ENCODE results near the gene MTTP.

MTTP gene

GRCh38 chr4:99651811-99652485 is 77.3 kb downstream of the MTTP start:
- Histone ChIP-seq H3K9me3 (ENCODE audit: control insufficient read depth, insufficient read depth, low read length) (no peaks in the 10 kb centered on the region), H3K27ac (ENCODE audit: low read length) (no peak overlapping the region), H3K4me1 (ENCODE audit: control insufficient read depth, insufficient read depth, low read length) (no peaks in the 10 kb centered on the region), H3K4me3 (ENCODE audit: low read length) (no peak overlapping the region), H3K36me3 (ENCODE audit: control insufficient read depth, insufficient read depth, low read length) (no peaks in the 10 kb centered on the region), H3K27me3 (ENCODE audit: control insufficient read depth, insufficient read depth, low read length) (no peaks in the 10 kb centered on the region)
- WGBS (ENCODE audit: insufficient coverage, insufficient read length), result no CpG with 5 or more reads among the region's 49 CpGs
- no peak for DNase-seq (ENCODE audit: low read depth, low spot score)

DNA sequence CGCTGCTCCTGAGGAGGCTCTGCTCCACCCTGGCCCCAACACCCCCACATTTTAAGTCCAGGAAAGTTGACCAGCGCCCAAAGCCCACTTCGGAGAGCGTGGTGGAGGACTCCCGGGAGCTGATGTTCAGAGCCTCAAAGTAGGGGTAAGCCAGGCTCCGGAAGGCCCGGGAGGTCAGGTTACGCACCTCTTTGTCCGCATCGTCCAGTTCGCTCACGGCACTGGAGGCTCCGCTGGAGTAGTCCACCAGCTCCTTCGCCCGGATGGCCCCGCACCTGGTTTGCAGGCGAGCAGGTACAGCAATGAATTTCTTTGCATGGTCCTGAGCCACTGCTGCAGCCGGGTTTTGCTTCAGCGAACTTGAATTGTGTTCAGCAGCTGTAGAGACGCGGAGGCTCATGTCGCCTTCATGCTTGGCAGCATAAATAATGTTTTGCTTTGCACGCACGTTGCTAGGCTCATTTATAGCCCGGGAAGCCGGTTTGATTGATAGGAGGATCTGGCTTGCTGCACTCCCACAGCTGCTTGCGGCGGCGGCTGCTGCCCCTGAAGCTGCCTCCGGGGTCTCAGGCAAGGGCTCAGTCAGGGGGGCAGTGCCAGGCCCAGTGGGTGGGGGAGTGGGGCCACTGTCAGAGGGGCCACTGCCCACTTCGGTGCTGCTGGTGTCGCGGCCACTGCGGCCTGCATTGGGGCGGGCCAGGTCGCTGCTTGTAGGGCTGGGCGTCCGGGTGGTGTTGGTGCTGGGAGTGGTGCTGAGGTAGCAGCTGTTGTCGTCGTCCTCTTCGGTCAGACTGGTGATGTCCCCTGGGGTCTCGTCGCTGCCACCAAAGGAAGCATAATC is 78.2 kb downstream of the MTTP start:
- WGBS (ENCODE audit: insufficient coverage, insufficient read length), result no CpG with 5 or more reads among the region's 43 CpGs
- DNase-seq (ENCODE audit: low read depth, low spot score), result no peak
- no peak overlapping the region for H3K4me3 ChIP-seq (ENCODE audit: low read length)
- no peaks in the 10 kb centered on the region for H3K36me3 ChIP-seq (ENCODE audit: control insufficient read depth, insufficient read depth, low read length)
- H3K27me3 ChIP-seq (ENCODE audit: control insufficient read depth, insufficient read depth, low read length), result no peaks in the 10 kb centered on the region
- no peaks in the 10 kb centered on the region for H3K9me3 ChIP-seq (ENCODE audit: control insufficient read depth, insufficient read depth, low read length)
- H3K4me1 ChIP-seq (ENCODE audit: control insufficient read depth, insufficient read depth, low read length), result no peaks in the 10 kb centered on the region
- no peak overlapping the region for H3K27ac ChIP-seq (ENCODE audit: low read length)

- no CpG with 5 or more reads among the region's 9 CpGs for WGBS (ENCODE audit: insufficient coverage, insufficient read length)
- Histone ChIP-seq H3K36me3 (ENCODE audit: control insufficient read depth, insufficient read depth, low read length) (no peaks in the 10 kb centered on the region), H3K27me3 (ENCODE audit: control insufficient read depth, insufficient read depth, low read length) (no peaks in the 10 kb centered on the region), H3K4me3 (ENCODE audit: low read length) (no peak overlapping the region), H3K4me1 (ENCODE audit: control insufficient read depth, insufficient read depth, low read length) (no peaks in the 10 kb centered on the region), H3K27ac (ENCODE audit: low read length) (no peak overlapping the region), H3K9me3 (ENCODE audit: control insufficient read depth, insufficient read depth, low read length) (no peaks in the 10 kb centered on the region)
- DNase-seq (ENCODE audit: low read depth, low spot score), result no peak
Observed at GRCh38 chr4:99653916-99654315, 79.3 kb downstream of the MTTP start.

GRCh38 chr4:99654361-99654761 is 79.7 kb downstream of the MTTP start:
- Histone ChIP-seq H3K27me3 (ENCODE audit: control insufficient read depth, insufficient read depth, low read length) (no peaks in the 10 kb centered on the region), H3K9me3 (ENCODE audit: control insufficient read depth, insufficient read depth, low read length) (no peaks in the 10 kb centered on the region), H3K4me3 (ENCODE audit: low read length) (no peak overlapping the region), H3K4me1 (ENCODE audit: control insufficient read depth, insufficient read depth, low read length) (no peaks in the 10 kb centered on the region), H3K27ac (ENCODE audit: low read length) (no peak overlapping the region), H3K36me3 (ENCODE audit: control insufficient read depth, insufficient read depth, low read length) (no peaks in the 10 kb centered on the region)
- no peak for DNase-seq (ENCODE audit: low read depth, low spot score)
- WGBS (ENCODE audit: insufficient coverage, insufficient read length), result no CpG with 5 or more reads among the region's 15 CpGs

GRCh38 chr4:99655308-99656081 is 80.9 kb downstream of the MTTP start:
- no peak for DNase-seq (ENCODE audit: low read depth, low spot score)
- no CpG with 5 or more reads among the region's 9 CpGs for WGBS (ENCODE audit: insufficient coverage, insufficient read length)
- no peaks in the 10 kb centered on the region for H3K9me3 ChIP-seq (ENCODE audit: control insufficient read depth, insufficient read depth, low read length)
- no peak overlapping the region for H3K27ac ChIP-seq (ENCODE audit: low read length)
- H3K27me3 ChIP-seq (ENCODE audit: control insufficient read depth, insufficient read depth, low read length), result no peaks in the 10 kb centered on the region
- no peaks in the 10 kb centered on the region for H3K36me3 ChIP-seq (ENCODE audit: control insufficient read depth, insufficient read depth, low read length)
- no peaks in the 10 kb centered on the region for H3K4me1 ChIP-seq (ENCODE audit: control insufficient read depth, insufficient read depth, low read length)
- H3K4me3 ChIP-seq (ENCODE audit: low read length), result no peak overlapping the region

- Histone ChIP-seq H3K27ac (ENCODE audit: low read length) (no peak within 1 kb of the TSS), H3K4me3 (ENCODE audit: low read length) (no peak within 1 kb of the TSS), H3K36me3 (ENCODE audit: control insufficient read depth, insufficient read depth, low read length) (no peaks in the 10 kb centered on the region), H3K9me3 (ENCODE audit: control insufficient read depth, insufficient read depth, low read length) (no peaks in the 10 kb centered on the region), H3K27me3 (ENCODE audit: control insufficient read depth, insufficient read depth, low read length) (no peaks in the 10 kb centered on the region), H3K4me1 (ENCODE audit: control insufficient read depth, insufficient read depth, low read length) (no peaks in the 10 kb centered on the region)
- no CpG with 5 or more reads among the region's 1 CpG for WGBS (ENCODE audit: insufficient coverage, insufficient read length)
- DNase-seq (ENCODE audit: low read depth, low spot score), result no peak
Observed at GRCh38 chr4:99657798-99658197, 83.2 kb downstream of the MTTP start, which contains the start of gene C4orf54. Gene C4orf54, minus strand, starts transcription at chr4:99657828. Its CDS starts 3,180 bp downstream, at chr4:99654648.

DNA sequence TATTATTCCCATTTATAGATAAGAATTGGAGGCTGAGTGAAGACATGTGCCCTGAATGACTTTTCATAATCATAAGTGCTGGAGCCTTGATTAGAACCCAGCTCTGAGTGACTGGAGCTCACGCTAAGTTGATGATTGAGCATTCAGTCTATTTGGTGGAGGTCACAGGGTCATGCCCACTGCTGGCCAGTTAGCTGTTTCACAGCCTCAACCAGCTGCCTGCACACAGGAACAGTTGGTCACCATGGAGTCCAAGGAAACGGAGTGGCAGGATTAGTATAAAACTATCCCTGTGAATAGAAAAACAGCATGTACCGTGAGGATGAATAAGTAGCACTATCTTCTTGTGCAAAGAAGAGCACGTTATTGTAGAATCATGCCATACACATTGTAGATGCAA is 84.0 kb downstream of the MTTP start:
- Histone ChIP-seq H3K27ac (ENCODE audit: low read length) (no peak overlapping the region), H3K36me3 (ENCODE audit: control insufficient read depth, insufficient read depth, low read length) (no peaks in the 10 kb centered on the region), H3K4me1 (ENCODE audit: control insufficient read depth, insufficient read depth, low read length) (no peaks in the 10 kb centered on the region), H3K4me3 (ENCODE audit: low read length) (no peak overlapping the region), H3K27me3 (ENCODE audit: control insufficient read depth, insufficient read depth, low read length) (no peaks in the 10 kb centered on the region), H3K9me3 (ENCODE audit: control insufficient read depth, insufficient read depth, low read length) (no peaks in the 10 kb centered on the region)
- DNase-seq (ENCODE audit: low read depth, low spot score), result no peak
- WGBS (ENCODE audit: insufficient coverage, insufficient read length), result no CpG with 5 or more reads among the region's 4 CpGs

DNA sequence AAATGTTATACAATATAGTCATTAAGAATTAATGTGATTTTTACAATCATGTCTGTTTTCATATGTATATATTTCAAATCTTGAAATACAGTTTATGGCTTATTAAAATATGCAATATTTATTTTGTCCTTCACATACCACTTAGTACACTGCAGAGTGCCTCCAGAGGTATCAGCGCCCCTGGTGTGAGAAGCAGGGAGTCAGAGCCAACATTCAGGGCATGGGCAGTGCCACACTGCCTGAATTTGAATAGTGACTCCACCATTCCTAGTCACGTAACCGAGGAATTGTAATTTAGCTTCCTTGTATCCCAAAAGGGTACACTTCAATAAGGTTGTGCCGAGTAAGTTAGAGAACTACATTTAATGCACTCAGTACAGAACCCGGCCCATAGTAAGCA is 87.3 kb downstream of the MTTP start:
- DNase-seq (ENCODE audit: low read depth, low spot score), result no peak
- Histone ChIP-seq H3K4me3 (ENCODE audit: low read length) (no peak overlapping the region), H3K27me3 (ENCODE audit: control insufficient read depth, insufficient read depth, low read length) (no peaks in the 10 kb centered on the region), H3K36me3 (ENCODE audit: control insufficient read depth, insufficient read depth, low read length) (no peaks in the 10 kb centered on the region), H3K9me3 (ENCODE audit: control insufficient read depth, insufficient read depth, low read length) (no peaks in the 10 kb centered on the region), H3K4me1 (ENCODE audit: control insufficient read depth, insufficient read depth, low read length) (no peaks in the 10 kb centered on the region), H3K27ac (ENCODE audit: low read length) (no peak overlapping the region)
- no CpG with 5 or more reads among the region's 5 CpGs for WGBS (ENCODE audit: insufficient coverage, insufficient read length)

- Histone ChIP-seq H3K9me3 (ENCODE audit: control insufficient read depth, insufficient read depth, low read length) (no peaks in the 10 kb centered on the region), H3K4me1 (ENCODE audit: control insufficient read depth, insufficient read depth, low read length) (no peaks in the 10 kb centered on the region), H3K4me3 (ENCODE audit: low read length) (no peak overlapping the region), H3K27me3 (ENCODE audit: control insufficient read depth, insufficient read depth, low read length) (no peaks in the 10 kb centered on the region), H3K27ac (ENCODE audit: low read length) (no peak overlapping the region), H3K36me3 (ENCODE audit: control insufficient read depth, insufficient read depth, low read length) (no peaks in the 10 kb centered on the region)
- no peak for DNase-seq (ENCODE audit: low read depth, low spot score)
Observed at GRCh38 chr4:99664716-99665115, 90.1 kb downstream of the MTTP start.

DNA sequence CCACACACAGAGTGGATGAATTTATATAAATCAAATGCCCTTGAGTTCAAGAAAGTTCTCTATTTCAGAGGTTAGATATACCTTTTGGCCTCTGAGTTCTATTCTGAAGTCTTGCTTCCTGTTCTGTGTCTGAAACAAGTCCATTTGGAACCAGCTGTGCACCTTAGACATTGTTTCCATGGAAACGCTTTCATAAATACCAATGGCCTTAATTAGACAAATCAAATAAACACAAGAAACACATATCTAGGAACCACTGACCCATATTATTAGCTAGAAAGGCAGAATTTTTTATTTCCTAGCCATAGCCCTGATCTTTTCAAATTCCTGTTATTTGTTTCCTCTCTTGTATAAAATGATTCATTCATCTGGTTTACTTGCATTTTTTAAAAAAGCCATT is 91.4 kb downstream of the MTTP start:
- DNase-seq (ENCODE audit: low read depth, low spot score), result no peak
- no peaks in the 10 kb centered on the region for H3K36me3 ChIP-seq (ENCODE audit: control insufficient read depth, insufficient read depth, low read length)
- no CpG with 5 or more reads among the region's 1 CpG for WGBS (ENCODE audit: insufficient coverage, insufficient read length)
- H3K27me3 ChIP-seq (ENCODE audit: control insufficient read depth, insufficient read depth, low read length), result no peaks in the 10 kb centered on the region
- no peak overlapping the region for H3K27ac ChIP-seq (ENCODE audit: low read length)
- H3K4me3 ChIP-seq (ENCODE audit: low read length), result no peak overlapping the region
- no peaks in the 10 kb centered on the region for H3K9me3 ChIP-seq (ENCODE audit: control insufficient read depth, insufficient read depth, low read length)
- H3K4me1 ChIP-seq (ENCODE audit: control insufficient read depth, insufficient read depth, low read length), result no peaks in the 10 kb centered on the region

Data from iPS DF 6.9 (cell line).